Cardiac muscle cell (in vitro differentiated cells and primary cell): Measurements from ENCODE around the gene PRDX5. TPM values are rescaled to one million over a fixed set of nuclear protein-coding genes. Genes with fewer than 3 reads are reported as not detected.

Source experiments
- DNase-seq, 2 donors: peaks; one replicate each; pipeline versions ENCODE4 v3.0.0 to v3.0.0-alpha.2; 2010 to 2017; ENCODE audit warnings: low read depth in 1 of 2, low spot score in 1 of 2
- H3K27ac ChIP-seq: fragments of 200-600 bp; sonication (generic); 2 replicates; pipeline ENCODE4 v1.5.1; 2016
- H3K27me3 ChIP-seq: fragments of 200-600 bp; sonication (generic); 2 replicates; pipeline ENCODE4 v1.6.0; 2016; ENCODE audit warnings: control low read depth
- H3K36me3 ChIP-seq: fragments of 200-600 bp; sonication (generic); 2 replicates; pipeline ENCODE4 v1.5.1; 2016; ENCODE audit warnings: control low read depth
- H3K4me1 ChIP-seq: fragments of 200-600 bp; sonication (generic); 2 replicates; pipeline ENCODE4 v1.8.1; 2017; ENCODE audit warnings: low read depth, mild to moderate bottlenecking, mixed run types
- H3K4me3 ChIP-seq: fragments of 200-600 bp; sonication (generic); 2 replicates; pipeline ENCODE4 v1.5.1; 2016; ENCODE audit warnings: mild to moderate bottlenecking
- H3K9me3 ChIP-seq: fragments of 200-600 bp; sonication (generic); 2 replicates; pipeline ENCODE4 v1.5.1; 2017; ENCODE audit warnings: low read depth, mild to moderate bottlenecking, control low read depth
- CTCF ChIP-seq: IDR thresholded peaks from 2 replicates; pipeline ENCODE4 v1.5.1; 2012; ENCODE audit warnings: low read depth, mild to moderate bottlenecking, low read length
- polyA plus RNA-seq: library from polyadenylated mRNA; unstranded; fragments of >200 nt; fragmentation: Nextera tagmentation; extraction: Ambion mirVana; gene quantifications from 2 replicates; pipeline ENCODE4 v1.2.1, GENCODE V29; 2016
- total RNA-seq: library from RNA; depleted of rRNA; stranded (reverse); fragments of >200 nt; gene quantifications from 2 replicates; pipeline ENCODE4 v1.2.3, GENCODE V29; 2016

Gene PRDX5
- total and polyA plus RNA-seq, 2 experiments from 2014 or later = 500 to 784 TPM

GRCh38 chr11:64327993-64328392, 10.1 kb downstream of the PRDX5 start:
- Histone ChIP-seq H3K9me3 (no peaks in the 10 kb centered on the region), H3K4me3 (no peak overlapping the region), H3K36me3 (no peaks in the 10 kb centered on the region), H3K27ac (no peak overlapping the region), H3K27me3 (no peaks in the 10 kb centered on the region), H3K4me1 (no peaks in the 10 kb centered on the region)
- no peak for TF ChIP-seq CTCF
- no peak for DNase-seq

- H3K4me3 ChIP-seq = no peak overlapping the region
- no peak for DNase-seq
- H3K27me3 ChIP-seq = no peaks in the 10 kb centered on the region
- no peak for TF ChIP-seq CTCF
- no peaks in the 10 kb centered on the region for H3K36me3 ChIP-seq
- no peaks in the 10 kb centered on the region for H3K9me3 ChIP-seq
- H3K4me1 ChIP-seq = no peaks in the 10 kb centered on the region
- no peak overlapping the region for H3K27ac ChIP-seq
These were observed 13.0 kb downstream of the PRDX5 start for GRCh38 chr11:64330888-64331287.

- no peak overlapping the region for H3K27ac ChIP-seq
- no peaks in the 10 kb centered on the region for H3K36me3 ChIP-seq
- H3K4me1 ChIP-seq = no peaks in the 10 kb centered on the region
- no peak overlapping the region for H3K4me3 ChIP-seq
- H3K27me3 ChIP-seq = no peaks in the 10 kb centered on the region
- no peaks in the 10 kb centered on the region for H3K9me3 ChIP-seq
- DNase-seq = peak; percentile 53 to 89
- TF ChIP-seq CTCF = peak; percentile 81
These were observed 13.8 kb downstream of the PRDX5 start for GRCh38 chr11:64331569-64332371.

DNA sequence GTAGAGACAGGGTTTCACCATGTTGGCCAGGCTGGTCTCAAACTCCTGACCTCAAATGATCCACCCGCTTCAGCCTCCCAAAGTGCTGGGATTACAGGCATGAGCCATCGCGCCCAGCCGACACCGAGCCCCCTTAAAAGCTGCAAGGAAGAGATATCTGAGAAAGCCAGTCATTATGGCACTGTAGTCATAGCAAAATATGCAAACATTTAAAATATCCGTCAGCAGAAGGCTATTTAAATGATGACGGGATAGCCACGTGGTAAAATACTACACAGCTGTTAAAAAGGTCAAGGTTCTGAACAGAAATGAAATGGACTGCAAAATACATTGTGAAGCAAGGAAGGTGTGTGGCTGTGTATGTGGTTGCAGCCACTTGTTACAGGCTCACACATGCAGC, 15.6 kb downstream of the PRDX5 start:
- Histone ChIP-seq H3K27ac (no peak overlapping the region), H3K36me3 (no peaks in the 10 kb centered on the region), H3K27me3 (no peaks in the 10 kb centered on the region), H3K9me3 (no peaks in the 10 kb centered on the region), H3K4me1 (no peaks in the 10 kb centered on the region), H3K4me3 (no peak overlapping the region)
- no peak for DNase-seq
- TF ChIP-seq CTCF = no peak

GRCh38 chr11:64334764-64335735, 17.1 kb downstream of the PRDX5 start:
- H3K4me1 ChIP-seq = no peaks in the 10 kb centered on the region
- no peaks in the 10 kb centered on the region for H3K27me3 ChIP-seq
- no peak for TF ChIP-seq CTCF
- peak overlapping the region; percentile 29 for H3K27ac ChIP-seq
- no peak overlapping the region for H3K4me3 ChIP-seq
- H3K36me3 ChIP-seq = no peaks in the 10 kb centered on the region
- peak; percentile 73 to 81 for DNase-seq
- H3K9me3 ChIP-seq = no peaks in the 10 kb centered on the region
